WTC11 (cell line): ENCODE data around the gene IGSF9B. TPM values are rescaled to one million over a fixed set of nuclear protein-coding genes. Genes with fewer than 3 reads are reported as not detected.

ENCODE experiments used
- ATAC-seq: fragments of 200-7000 bp; cut with Tn5 transposase; 2 replicates; pipeline ENCODE4 v1.10.0; 2021; ENCODE audit warnings: mild to moderate bottlenecking, moderate library complexity
- CTCF ChIA-PET: fragments of 300-600 bp; sonication (Branson Sonifier 250); formaldehyde crosslinking; loops from one replicate; lab custom pipeline; 2021; ENCODE audit warnings: antibody characterized with exemption; lab: Charles Lee
- POLR2A ChIA-PET: fragments of 350-600 bp; sonication (Branson Sonifier 250); formaldehyde crosslinking; loops from one replicate; lab custom pipeline; 2021; ENCODE audit warnings: antibody characterized with exemption; lab: Charles Lee
- DNase-seq: peaks from one replicate; pipeline ENCODE4 v3.0.0; 2021; ENCODE audit warnings: low spot score
- H3K27ac Mint-ChIP-seq: 2 replicates; pipeline ENCODE4 v1.8.0; 2021; ENCODE audit warnings: mixed read lengths
- H3K27me3 Mint-ChIP-seq: 2 replicates; pipeline ENCODE4 v1.8.0; 2021; ENCODE audit warnings: low read depth, mild to moderate bottlenecking, moderate library complexity, mixed read lengths
- H3K36me3 Mint-ChIP-seq: 2 replicates; pipeline ENCODE4 v1.8.0; 2021; ENCODE audit warnings: mixed read lengths
- H3K4me1 Mint-ChIP-seq: 2 replicates; pipeline ENCODE4 v1.8.0; 2022; ENCODE audit warnings: mixed read lengths
- H3K4me3 Mint-ChIP-seq: 2 replicates; pipeline ENCODE4 v1.8.0; 2021; ENCODE audit warnings: mild to moderate bottlenecking, moderate library complexity, mixed read lengths
- H3K9me3 Mint-ChIP-seq: 2 replicates; pipeline ENCODE4 v1.8.0; 2021; ENCODE audit warnings: mixed read lengths
- AR ChIP-seq: fragments of 250-450 bp; sonication (Bioruptor Pico); IDR thresholded peaks from 2 replicates; pipeline ENCODE4 v1.9.0; 2021; ENCODE audit warnings: mild to moderate bottlenecking
- ETV6 ChIP-seq: sonication (generic); formaldehyde crosslinking; IDR thresholded peaks from 2 replicates; pipeline ENCODE4 v1.8.1; 2022; ENCODE audit warnings: mild to moderate bottlenecking, missing genetic modification reagents
- GTF2I ChIP-seq: fragments of 250-450 bp; sonication (Bioruptor Pico); conservative IDR thresholded peaks from 2 replicates; pipeline ENCODE4 v1.4.0; 2021; ENCODE audit warnings: mild to moderate bottlenecking
- HMGXB4 ChIP-seq: sonication (generic); formaldehyde crosslinking; IDR thresholded peaks from 2 replicates; pipeline ENCODE4 v1.8.1; 2023; ENCODE audit warnings: mild to moderate bottlenecking, moderate library complexity, missing genetic modification reagents
- MXD4 ChIP-seq: fragments of 250-450 bp; sonication (Bioruptor Pico); IDR thresholded peaks from 2 replicates; pipeline ENCODE4 v1.8.0; 2021; ENCODE audit warnings: mild to moderate bottlenecking, moderate library complexity, borderline replicate concordance
- NR1H2 ChIP-seq: sonication (generic); formaldehyde crosslinking; IDR thresholded peaks from 2 replicates; pipeline ENCODE4 v1.9.0; 2021; ENCODE audit warnings: mild to moderate bottlenecking, moderate library complexity, missing genetic modification reagents
- NR2C2 ChIP-seq: sonication (generic); formaldehyde crosslinking; IDR thresholded peaks from 2 replicates; pipeline ENCODE4 v1.8.0; 2022; ENCODE audit warnings: mild to moderate bottlenecking, missing genetic modification reagents
- NR3C1 ChIP-seq: sonication (generic); formaldehyde crosslinking; conservative IDR thresholded peaks from 2 replicates; pipeline ENCODE4 v1.8.1; 2023; ENCODE audit warnings: low read depth, mild to moderate bottlenecking, missing genetic modification reagents
- STAT6 ChIP-seq: sonication (generic); formaldehyde crosslinking; conservative IDR thresholded peaks from 2 replicates; pipeline ENCODE4 v1.8.1; 2023; ENCODE audit warnings: mild to moderate bottlenecking, low read depth, missing genetic modification reagents, moderate library complexity
- TEAD4 ChIP-seq: sonication (generic); formaldehyde crosslinking; IDR thresholded peaks from 2 replicates; pipeline ENCODE4 v1.8.0; 2022; ENCODE audit warnings: mild to moderate bottlenecking, missing genetic modification reagents
- ZBTB21 ChIP-seq: sonication (generic); formaldehyde crosslinking; IDR thresholded peaks from 2 replicates; pipeline ENCODE4 v1.8.1; 2023; ENCODE audit warnings: mild to moderate bottlenecking, missing genetic modification reagents, borderline replicate concordance
- ZNF219 ChIP-seq: sonication (generic); formaldehyde crosslinking; IDR thresholded peaks from 2 replicates; pipeline ENCODE4 v1.8.0; 2023; ENCODE audit warnings: missing genetic modification reagents, mild to moderate bottlenecking, borderline replicate concordance
- ZNF263 ChIP-seq: sonication (generic); formaldehyde crosslinking; IDR thresholded peaks from 2 replicates; pipeline ENCODE4 v1.8.1; 2022; ENCODE audit warnings: low read depth, mild to moderate bottlenecking, moderate library complexity, missing genetic modification reagents
- ZNF425 ChIP-seq: fragments of 250-450 bp; sonication (Bioruptor Pico); conservative IDR thresholded peaks from 2 replicates; pipeline ENCODE4 v1.9.0; 2021; ENCODE audit warnings: mild to moderate bottlenecking
- total RNA-seq: library from RNA; stranded (reverse); gene quantifications from 3 replicates; pipeline ENCODE4 v1.2.3, GENCODE V29; 2021

Gene IGSF9B
- total RNA-seq, 1 experiment from 2014 or later: 52.7 TPM

- POLR2A ChIA-PET: no interaction called here
These were observed 61.7 kb downstream of the IGSF9B start for GRCh38 chr11:133895061-133895479.

GRCh38 chr11:133893381-133893780 is 63.4 kb downstream of the IGSF9B start:
- Mint-ChIP-seq H3K9me3 (no peaks in the 10 kb centered on the region), H3K27ac (no peak overlapping the region), H3K36me3 (peaks cover 8% of the 10 kb centered on the region), H3K4me1 (peaks cover 28% of the 10 kb centered on the region), H3K4me3 (no peak overlapping the region), H3K27me3 (no peaks in the 10 kb centered on the region)
- DNase-seq: no peak
- CTCF ChIA-PET: no interaction called here
- POLR2A ChIA-PET: interaction anchor here (0.7 kb wide), 1 partner anchor 96 kb away, joined by 4 read pairs; no protein-coding TSS in a partner anchor
- TF ChIP-seq TEAD4: no peak
- no peak for TF ChIP-seq NR3C1 (CRISPR knock-in tag)
- no peak for TF ChIP-seq HMGXB4 (CRISPR knock-in tag)
- no peak for TF ChIP-seq MXD4 (CRISPR knock-in tag)
- TF ChIP-seq NR1H2 (CRISPR knock-in tag): no peak
- no peak for TF ChIP-seq NR2C2 (CRISPR knock-in tag)
- TF ChIP-seq ZNF263 (CRISPR knock-in tag): no peak
- TF ChIP-seq ZBTB21 (CRISPR knock-in tag): no peak
- no peak for TF ChIP-seq AR (CRISPR knock-in tag)
- no peak for TF ChIP-seq ETV6 (CRISPR knock-in tag)
- no peak for TF ChIP-seq ZNF219 (CRISPR knock-in tag)
- no peak for TF ChIP-seq ZNF425 (CRISPR knock-in tag)
- no peak for ATAC-seq

More at GRCh38 chr11:133895061-133895479, 61.7 kb downstream of the IGSF9B start:
- TF ChIP-seq GTF2I (CRISPR knock-in tag) (no peak), ZNF219 (CRISPR knock-in tag) (no peak), STAT6 (CRISPR knock-in tag) (no peak)
- Mint-ChIP-seq H3K36me3 (peaks cover 17% of the 10 kb centered on the region), H3K27ac (peak overlapping the region; percentile 75), H3K27me3 (no peaks in the 10 kb centered on the region), H3K4me3 (no peak overlapping the region), H3K9me3 (no peaks in the 10 kb centered on the region), H3K4me1 (peaks cover 40% of the 10 kb centered on the region)
- DNase-seq (peak; percentile 55), ATAC-seq (peak; percentile 74)
- CTCF ChIA-PET: interaction anchor here (0.9 to 1.2 kb wide), 3 partner anchors 33 to 817 kb away, joined by 3 read pairs; no protein-coding TSS in a partner anchor
